NCI-H146 treated with DMSO at 0.1 percent for 48 hours (cell line): Measurements from ENCODE around the gene MPHOSPH10.
"Not testable (repeated sequence)": the region's sequence is repeated elsewhere in the genome, so short reads cannot be mapped to it uniquely, and the experiment has no call there.

Source experiments
- DNase-seq: peaks from one replicate; lab custom pipeline; 2025; ENCODE audit not compliant: unreplicated experiment; lab: John Stamatoyannopoulos, UW

The MPHOSPH10 gene

DNA sequence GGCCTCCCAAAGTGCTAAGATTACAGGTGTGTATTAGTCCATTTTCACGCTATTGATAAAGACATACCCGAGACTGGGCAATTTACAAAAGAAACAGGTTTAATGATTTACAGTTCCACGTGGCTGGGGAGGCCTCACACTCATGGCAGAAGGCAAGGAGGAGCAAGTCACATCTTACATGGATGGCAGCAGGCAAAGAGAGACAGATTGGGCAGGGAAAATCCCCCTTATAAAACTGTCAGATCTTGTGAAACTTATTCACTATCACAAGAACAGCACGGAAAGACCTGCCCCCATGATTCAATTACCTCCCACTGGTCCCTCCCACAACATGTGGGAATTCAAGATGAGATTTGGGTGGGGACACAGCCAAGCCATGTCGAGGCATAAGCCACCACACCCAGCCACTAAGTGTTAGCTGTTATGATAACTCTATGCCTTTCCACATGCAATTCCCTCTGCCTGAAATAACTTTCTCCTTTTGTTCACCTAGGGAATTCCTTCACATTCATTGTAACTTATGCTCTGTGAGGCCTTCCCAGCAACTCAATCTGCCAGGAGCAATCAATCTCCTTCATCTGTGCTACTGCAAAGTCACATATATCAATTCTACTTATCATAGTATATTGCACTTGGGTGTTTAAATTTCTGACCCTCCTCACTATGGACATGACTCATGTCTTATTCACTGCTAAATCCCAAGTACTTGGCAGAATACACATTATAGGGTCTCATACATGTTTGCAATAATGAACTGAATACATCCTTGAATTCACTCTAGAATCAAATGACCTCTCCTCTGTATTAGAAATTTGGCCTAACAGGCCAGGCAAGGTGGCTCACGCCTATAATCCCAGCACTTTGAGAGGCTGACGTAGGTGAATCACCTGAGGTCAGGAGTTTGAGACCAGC, 7.8 kb upstream of the MPHOSPH10 start:
- DNase-seq, result no peak

DNA sequence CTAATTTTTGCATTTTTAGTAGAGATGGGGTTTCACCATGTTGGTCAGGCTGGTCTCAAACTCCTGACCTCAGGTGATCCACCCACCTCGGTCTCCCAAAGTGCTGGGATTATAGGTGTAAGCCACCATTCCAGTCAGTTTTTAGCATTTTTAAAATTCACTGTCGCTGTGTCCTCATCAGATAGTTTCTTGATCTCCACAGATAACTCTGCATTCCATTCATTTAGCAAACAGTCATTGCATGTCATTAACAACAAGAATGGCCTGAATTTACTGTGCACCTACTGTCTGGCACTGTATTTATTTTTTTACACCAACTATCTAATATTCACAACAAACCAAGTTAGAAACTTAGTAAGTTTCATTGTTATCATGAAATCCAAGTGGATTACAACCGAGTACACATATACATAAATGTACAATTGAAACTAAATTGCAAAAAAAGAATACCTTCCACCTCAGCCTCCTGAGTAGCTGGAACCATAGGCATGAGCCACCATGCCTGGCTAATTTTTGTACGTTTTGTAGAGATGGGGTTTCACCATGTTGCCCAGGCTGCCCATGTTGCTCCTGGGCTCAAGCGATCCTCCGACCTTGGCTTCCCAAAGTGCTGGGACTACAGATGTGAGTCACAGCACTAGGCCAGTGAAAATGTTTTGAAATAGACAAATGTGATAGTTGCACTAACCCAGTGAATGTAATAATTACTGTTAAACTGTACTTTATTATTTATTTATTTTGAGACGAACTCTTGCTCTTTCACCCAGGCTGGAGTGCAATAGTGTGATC, 4.7 kb upstream of the MPHOSPH10 start:
- no peak for DNase-seq

DNA sequence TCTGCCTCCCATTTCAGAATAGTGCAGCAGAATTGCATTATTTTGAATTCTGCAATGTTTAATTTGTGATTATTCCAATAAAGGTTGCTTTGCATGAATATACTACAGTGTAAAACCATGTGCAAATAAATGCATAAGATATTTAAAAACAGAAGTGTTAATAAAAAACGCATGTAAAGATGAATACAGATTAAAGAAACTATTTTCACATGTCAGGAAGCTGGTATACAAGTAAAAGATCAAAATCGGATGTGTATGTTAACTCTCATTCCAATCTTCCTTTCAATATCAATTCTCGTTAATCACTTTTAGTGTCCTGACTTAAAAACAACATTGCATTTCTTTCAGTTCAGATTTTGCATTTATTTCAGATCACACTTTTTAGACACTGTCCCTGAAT, 3.5 kb upstream of the MPHOSPH10 start:
- no peak for DNase-seq

DNA sequence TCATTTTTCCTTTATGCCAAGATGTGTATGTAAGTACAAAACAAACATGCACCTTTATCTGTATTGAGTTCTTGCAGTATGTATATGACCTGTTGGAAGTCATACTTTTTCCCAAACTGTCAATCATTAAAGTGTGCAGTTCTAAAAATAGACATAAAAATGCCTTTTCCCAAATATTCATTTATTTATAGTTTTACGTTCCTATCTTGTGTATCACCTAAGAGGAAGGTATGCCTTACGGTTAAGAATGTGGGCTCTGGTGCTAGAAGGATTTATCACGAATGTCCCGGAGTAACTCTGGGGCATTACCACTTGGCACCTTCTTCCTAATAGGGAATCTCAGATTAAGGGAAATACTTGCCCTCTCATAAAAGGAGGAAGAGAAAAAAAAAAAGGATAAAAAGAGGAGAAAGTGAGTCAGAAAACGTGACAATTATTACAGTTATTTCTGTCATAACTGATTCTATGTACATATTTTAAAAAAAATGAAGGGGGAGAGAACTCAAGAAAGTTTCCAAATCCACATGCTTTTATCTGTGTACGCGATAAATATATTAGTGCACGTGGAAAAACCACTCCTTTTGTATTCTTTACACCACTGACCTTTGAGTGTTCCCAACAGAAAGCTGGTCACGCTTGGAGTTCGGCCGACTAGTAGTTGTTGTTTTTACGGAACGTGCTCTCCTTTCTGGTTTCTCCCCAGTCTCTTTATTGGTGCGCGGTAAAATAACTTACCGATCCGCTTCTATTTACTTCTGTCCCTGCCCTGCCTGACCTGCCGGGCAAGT, 1.1 kb upstream of the MPHOSPH10 start:
- no peak for DNase-seq

DNA sequence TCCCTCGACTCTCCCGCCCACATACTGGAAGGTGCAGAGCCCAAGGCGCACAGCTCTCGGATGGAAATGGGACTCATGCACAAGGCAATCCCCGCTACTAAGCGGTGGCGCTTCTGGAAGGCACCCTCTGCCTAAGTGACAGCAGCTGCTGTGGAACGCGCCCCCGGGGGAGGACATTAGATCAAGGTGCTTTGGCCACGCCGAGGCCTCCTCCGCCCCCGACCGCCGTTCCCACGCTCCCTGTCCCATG, 607 bp upstream of the MPHOSPH10 start:
- DNase-seq, result peak; percentile 59

DNA sequence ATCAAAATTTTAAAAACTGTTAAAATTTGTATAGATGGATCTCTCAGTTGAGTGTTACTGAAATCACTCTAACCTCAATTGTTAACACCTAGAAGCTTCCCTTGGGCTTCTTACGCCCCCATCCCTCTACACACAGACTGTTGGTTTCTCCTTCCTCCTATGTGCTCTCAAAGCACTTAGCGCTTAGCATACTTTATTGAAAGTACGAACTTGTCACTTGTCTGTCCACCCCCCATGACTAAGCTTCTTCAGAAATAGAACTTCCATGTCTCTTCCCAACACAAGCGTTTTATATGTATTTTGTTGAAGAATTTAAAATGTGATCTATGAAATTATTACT, 441 bp downstream of the MPHOSPH10 start:
- DNase-seq, result peak; percentile 32

DNA sequence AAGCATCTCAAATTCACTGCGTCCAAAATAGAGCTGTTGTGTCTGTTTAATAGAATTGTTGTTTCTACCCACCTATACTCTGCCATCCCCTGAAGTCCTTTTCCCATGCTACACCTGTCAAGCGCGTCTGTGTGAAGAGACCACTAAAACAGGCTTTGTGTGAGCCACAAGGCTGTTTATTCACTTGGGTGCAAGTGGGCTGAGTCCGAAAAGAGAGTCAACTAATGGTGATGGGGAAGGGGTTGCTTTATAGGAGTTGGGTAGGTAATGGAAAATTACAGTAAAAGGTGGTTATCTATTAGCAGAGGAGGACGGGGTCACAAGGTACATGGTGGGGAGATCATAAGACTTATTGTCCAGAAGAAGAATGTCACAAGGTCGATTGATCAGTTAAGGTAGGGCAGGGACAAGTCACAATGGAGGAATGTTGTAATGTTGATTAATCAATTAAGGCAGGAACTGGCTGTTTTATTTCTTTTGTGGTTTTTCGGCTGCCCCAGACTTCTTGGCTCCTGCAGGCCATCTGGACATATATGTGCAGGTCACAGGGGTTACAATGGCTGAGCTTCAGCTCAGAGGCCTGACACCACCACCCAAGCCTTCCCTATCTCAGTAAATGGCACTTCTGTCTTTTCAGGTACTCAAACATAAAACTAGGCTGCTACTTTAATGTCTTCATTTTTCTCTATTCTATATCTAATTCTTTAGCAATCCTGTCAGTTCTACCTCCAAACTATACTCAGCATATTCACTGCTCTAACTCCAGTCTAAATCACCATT, 1.1 kb downstream of the MPHOSPH10 start:
- not testable (repeated sequence) for DNase-seq

DNA sequence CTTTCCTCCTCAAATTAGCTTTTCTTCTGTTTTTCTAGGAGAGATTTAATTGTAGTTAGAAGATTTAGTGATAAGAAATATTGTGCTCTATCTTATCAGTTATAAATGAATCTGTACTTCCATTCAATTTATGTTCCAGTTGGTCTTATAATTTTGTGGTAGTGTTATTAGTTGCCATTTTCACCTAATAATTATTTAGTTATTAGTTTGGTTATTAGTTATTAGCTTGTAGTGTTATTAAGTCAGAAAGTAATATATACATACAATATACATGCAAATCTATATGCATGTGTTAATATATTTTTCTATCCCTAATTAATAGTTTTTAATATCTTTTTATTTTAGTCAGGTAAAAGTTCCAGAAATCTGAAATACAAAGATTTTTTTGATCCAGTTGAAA, 3.2 kb downstream of the MPHOSPH10 start:
- no peak for DNase-seq

DNA sequence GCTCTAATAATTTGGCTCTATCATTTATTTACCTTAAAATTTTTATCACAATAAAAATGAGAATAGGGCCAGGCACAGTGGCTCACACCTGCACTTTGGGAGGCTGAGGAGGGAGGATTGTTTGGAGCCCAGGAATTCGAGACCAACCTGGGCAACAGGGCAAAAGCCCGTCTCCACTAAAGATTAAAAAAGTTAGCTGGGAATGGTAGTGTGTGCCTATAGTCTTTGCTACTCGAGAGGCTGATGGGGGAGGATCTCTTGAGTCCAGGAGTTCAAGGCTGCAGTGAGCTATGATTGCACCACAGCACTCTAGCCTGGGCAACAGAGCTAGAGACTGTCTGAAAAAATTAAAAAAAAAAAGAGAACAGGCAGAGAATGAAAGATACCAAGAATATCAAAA, 5.7 kb downstream of the MPHOSPH10 start:
- DNase-seq, result no peak

DNA sequence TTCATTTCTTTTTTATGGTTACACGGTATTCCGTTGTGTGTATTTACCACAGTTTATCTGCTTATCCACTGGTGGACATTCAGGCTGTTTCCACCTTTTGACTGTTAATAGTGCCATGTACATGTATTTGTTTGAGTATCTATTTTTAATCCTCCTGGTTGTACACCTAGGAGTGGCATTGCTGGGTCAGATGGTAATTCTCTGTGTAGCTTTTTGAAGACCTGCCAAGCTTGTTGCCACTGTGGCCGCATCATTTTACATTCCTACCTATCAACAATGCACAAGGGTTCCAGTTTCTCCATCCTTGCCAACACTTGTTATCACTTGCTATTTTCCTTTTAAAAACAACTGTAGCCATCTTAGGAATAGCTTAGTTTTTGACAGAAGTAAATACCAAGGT, 13.3 kb downstream of the MPHOSPH10 start:
- no peak for DNase-seq

DNA sequence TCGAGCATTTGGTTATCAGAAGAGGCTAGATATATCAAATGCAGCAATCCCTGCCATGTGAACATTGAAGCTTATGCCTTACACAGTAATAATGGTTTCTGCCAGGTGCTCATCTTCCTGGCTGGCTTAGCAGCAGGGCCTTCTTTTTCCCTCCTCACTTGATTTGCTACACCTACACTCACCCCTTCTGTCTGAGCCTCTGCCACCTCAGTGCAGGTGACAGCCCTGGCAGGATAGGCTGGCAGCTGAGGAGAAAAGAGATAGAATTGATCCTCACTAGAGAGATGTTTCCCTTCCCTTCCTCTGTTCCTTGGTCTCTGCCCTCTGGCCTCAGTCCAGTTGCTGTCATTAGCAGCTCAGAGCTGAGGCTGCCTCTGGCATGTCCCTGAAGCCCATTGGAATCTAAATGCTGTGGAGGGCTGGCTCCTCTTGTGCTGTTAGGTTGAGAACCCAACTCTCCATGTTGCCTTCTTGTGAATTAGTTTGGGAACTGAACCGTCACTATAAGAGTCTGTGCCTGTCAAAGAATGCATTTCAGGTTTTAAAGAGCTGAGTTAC, 18.2 kb downstream of the MPHOSPH10 start:
- no peak for DNase-seq

DNA sequence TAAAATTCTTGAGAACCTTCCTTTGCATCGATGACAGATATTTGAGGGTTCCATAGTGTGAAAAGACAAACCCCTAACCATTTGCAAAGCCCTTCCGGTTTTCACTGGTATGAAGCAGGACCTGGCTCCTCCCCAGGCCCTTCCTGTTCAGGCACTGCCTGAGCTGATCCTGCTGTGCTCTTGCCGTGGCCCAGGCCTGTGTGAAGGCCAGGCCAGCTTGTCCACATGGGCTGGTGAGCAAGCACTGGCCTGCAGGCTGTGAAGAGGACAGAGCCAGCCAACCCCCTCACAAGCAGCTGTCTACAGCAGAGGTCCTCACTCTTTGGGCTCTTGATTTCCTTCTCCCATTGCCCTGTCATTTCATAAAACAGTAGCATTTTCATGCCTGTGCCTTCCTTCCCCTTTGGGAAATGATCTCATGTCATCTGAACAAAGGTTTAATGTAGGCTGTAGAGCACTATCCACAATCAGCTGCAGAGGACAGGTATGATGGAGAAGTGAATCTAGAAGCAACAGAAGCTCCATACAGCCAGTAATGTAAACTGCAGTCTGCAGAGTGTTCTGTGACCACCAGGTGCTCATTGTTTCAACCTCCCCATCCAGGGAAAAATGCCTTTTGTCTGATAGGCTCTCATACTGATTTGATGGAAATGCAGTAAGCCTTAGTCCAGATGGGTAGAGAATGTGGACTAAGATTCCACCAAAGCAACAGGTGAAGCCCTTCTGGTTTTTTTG, 19.8 kb downstream of the MPHOSPH10 start:
- no peak for DNase-seq

DNA sequence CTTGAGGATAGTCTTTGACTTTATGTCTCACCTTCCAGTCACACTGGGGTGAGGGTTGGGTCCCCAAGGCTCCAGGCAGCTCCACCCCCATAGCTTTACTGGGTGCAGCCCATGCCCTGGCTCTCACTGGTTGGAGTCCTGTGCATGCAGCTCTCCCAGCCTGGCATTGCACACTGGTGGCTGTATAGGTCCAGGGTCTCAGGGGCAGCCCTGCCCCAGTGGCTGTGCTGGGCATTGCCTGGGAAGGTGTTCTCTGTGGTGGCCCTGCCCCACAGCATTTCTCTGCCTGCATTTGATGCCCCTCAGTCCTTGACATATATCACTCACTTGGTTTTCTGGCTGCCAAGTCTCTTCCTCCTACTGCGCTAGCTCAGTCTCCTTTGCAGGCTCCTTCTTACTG, 21.2 kb downstream of the MPHOSPH10 start:
- no peak for DNase-seq

DNA sequence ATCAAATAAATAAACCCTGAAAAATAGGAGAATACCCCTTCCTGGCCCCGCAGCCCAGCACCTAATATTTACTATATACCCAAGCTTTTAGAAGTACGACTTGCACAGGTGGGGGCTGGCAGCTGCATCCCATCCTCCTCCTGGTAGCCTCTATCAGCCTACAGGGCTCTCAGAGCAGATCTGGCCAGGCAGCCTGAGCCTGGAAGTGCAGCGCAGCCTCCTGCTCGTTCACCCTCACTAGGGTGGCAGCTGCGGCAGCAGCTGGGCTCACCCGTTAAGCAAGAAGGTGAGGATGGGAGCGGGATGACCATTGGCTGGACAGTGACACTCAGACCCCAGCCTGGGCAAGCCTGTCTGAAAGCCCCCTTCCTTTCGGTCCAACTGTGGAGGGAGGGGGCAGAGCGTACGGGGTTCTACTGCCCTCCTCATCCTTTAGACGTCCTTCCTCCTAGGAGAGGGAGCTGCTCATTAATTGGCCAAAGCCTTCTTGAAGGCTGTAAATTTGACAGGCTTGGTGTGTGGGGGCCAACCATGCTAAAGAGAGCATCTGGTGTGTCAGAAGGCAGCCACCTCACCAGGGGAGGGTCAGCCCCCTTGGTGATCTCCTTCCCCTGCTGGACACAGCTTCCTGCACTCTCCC, 23.3 kb downstream of the MPHOSPH10 start:
- no peak for DNase-seq

DNA sequence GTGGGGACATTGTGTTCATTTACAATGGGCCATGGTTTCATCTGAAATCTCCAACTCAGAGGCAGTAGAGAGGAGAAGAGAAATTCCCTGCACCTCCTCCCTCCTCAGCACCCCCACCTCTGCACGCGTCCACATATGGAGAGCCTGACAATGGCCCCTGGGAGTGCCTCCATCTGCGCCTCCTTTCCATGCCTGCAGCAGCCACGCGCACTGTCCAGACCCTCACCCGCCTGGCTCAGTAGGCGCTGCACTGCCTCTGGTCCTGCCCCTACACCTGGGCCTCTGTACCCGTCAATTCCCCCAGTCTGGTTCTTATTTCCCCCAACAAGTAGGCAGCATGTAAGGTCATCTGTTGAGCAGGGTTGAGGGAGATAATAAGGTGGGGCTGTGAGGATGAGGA, 23.8 kb downstream of the MPHOSPH10 start:
- no peak for DNase-seq

DNA sequence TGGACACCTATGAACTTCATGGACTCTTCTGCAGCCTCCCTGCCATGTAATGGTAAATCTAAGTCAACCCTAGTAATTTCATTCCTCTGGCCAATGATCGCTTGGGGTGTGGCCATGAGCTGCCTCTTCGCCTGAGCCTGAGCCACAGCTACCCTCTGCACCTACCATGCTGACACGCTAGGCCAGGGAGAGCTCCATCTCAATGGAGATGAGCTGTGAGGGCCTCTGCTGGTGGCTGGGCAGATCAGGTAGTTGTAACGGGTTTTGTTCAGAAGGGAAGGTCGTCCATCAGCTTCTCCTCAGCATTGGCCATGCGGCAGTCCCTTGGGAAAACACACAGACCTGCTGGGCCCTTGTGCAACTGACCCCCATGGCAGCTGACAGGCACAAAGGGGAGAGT, 24.4 kb downstream of the MPHOSPH10 start:
- peak; percentile 11 for DNase-seq

DNA sequence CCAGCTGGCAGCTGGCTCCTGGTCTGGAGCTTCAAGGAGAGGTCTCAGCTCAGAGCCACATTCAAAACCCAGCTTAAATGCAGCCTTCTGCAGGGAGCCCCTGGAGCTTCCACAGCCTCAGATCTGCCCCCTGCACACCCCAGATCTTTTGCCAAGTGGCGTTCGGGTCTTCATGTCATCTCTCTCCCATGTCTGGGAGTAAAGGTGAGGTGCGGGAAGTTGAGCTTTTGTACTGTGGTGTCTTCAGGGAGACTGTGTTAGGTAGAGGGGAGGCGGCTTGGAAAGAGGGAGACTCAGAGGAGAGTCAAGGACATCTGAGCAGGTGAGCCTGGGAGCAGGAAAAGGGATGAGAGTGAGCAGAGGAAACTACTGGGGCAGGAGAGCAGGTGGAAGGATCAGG, 25.4 kb downstream of the MPHOSPH10 start:
- DNase-seq, result no peak

DNA sequence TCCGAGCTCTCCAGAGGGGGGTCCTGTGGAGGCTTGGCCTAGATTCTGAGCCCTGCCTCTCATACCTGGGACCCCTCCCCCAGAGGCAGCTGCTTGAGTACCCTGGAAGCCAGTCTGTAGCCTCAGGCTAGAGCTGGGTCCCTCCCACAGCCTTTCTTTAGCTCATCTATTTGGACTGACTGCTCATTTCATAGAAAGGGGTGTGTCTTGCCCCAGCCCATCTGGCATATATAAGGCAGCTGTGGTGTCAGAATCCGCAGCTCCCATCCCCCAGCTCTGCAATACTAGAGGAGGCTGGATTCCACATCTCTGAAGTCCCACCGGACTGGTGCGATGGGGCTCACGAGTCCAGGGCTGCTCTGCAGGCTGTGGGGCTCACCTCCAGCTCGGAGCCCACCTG, 26.1 kb downstream of the MPHOSPH10 start:
- DNase-seq, result peak; percentile 85

DNA sequence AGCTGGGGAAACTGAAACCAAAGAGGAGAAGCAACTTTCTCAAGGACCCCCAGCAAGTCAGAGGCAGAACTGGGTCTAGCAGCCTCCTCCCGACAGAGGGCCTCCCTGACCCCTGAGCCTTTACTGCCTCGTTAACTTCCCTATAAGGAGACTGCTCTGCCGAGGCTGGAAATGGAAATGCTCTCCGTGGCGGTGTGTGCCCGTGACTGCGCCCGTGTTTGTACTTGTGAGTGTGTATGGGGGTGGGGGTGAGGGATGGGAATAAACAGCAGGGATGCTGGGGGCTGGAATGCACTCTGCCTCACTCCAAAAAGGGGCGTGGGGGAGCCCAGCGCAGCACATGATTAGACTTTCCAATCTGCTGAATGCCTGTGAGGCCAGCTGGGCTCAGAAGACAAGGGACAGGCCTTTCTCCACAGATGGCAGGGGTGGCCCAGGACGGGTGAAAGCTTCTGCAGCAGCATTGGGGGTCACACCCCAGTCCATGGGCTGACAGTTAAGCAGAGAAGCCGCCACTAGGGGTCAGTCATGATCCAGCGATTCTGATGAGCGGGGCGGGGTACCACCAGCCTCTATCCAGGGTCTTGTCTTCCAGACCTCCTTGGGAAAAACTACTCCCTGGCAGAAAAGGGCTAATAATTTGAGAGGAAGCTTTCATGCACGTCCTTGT, 26.8 kb downstream of the MPHOSPH10 start:
- DNase-seq, result peak; percentile 20
